Measurements from ENCODE around the gene GLP1R. TPM values are rescaled to one million over a fixed set of nuclear protein-coding genes. Genes with fewer than 3 reads are reported as not detected.

GLP1R gene
- total RNA-seq, 4 donors from 2014 or later, result not detected

DNA sequence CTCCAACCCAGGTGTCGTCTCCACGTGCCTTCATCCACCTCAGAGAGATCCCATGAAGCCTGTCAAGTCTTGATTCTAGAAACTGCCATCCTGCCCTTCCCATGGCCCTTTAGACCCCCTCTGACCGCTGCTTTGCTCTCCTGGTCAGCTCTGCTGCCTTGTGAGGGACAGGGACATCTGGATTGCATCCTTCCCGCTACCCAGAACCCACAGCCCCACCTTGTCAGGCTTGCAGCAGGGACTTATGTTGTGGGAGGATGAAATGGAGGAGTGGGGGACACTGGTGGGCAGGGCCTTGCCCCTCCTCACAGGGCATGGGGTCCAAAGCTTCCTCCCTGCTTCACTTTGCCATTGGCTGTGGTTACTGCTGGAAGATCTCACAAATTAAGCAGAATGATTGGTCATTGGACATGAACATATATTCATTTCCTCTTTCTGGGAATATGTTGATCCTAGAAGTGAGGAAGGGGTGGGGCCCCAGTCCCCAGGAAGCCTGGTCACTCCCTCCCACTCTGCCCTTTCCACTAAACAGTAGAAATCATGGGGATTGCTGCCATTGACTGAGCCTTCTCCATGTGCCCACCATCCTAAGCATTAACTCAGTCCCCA is 4.5 kb downstream of the GLP1R start:
- 93% methylated on average over 4 of the region's 4 CpGs for WGBS
- no peak for DNase-seq (ENCODE audit: extremely low spot score)
- H3K36me3 ChIP-seq, result no peaks in the 10 kb centered on the region
- no peak overlapping the region for H3K4me3 ChIP-seq
- H3K4me1 ChIP-seq, result peaks cover 4 to 13% (median 10%) of the 10 kb centered on the region in 4 donors
- no peak overlapping the region for H3K27ac ChIP-seq (replicated peaks in 1 of 4)
- TF ChIP-seq POLR2A (IDR thresholded peaks at IDR 0.05; ENCODE audit: low read depth) (no peak), POLR2AphosphoS5 (IDR thresholded peaks at IDR 0.05) (no peak), EP300 (IDR thresholded peaks at IDR 0.05) (no peak)
- TF ChIP-seq, protein P1, sequence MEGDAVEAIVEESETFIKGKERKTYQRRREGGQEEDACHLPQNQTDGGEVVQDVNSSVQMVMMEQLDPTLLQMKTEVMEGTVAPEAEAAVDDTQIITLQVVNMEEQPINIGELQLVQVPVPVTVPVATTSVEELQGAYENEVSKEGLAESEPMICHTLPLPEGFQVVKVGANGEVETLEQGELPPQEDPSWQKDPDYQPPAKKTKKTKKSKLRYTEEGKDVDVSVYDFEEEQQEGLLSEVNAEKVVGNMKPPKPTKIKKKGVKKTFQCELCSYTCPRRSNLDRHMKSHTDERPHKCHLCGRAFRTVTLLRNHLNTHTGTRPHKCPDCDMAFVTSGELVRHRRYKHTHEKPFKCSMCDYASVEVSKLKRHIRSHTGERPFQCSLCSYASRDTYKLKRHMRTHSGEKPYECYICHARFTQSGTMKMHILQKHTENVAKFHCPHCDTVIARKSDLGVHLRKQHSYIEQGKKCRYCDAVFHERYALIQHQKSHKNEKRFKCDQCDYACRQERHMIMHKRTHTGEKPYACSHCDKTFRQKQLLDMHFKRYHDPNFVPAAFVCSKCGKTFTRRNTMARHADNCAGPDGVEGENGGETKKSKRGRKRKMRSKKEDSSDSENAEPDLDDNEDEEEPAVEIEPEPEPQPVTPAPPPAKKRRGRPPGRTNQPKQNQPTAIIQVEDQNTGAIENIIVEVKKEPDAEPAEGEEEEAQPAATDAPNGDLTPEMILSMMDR (IDR thresholded peaks at IDR 0.05), result no peak
- peaks cover 4 to 53% (median 17%) of the 10 kb centered on the region in 4 donors for H3K27me3 ChIP-seq
- intact Hi-C loops (cut with DNase I), result no loop called here
- no peaks in the 10 kb centered on the region for H3K9me3 ChIP-seq

DNA sequence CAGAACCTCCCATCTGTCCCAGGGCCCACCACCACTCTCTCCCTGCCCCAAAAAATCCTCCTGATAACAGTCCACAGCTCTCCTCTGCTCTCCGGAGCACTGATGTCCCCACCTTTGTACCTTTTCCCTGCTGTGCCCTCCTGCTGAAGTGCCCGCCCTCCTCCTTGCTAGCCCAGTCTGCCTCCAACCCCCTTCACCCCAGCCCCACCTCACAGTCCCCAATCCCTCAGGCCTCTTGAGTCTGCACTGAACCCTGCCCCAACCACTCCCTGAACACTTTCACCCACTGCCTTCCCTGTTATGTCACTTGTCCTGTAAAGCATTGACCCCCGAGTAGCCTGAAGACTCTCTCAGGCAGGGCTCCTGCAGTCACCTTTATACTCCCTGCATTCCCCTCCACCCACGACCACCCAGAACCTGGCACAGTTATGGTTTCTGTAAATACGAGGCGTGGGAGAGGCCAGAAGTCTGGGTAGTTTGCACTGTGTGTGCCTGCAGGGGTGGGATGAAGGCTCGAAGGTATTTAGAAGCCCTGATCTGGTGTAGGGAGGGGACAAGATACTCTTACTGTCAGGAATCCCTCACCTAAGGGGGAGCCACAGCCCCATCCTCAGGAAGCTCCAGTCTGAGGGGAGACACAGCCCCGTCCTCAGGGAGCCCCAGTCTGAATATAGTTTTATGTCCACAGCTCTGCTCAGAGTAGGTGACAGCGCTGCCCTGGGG is 5.4 kb downstream of the GLP1R start:
- Histone ChIP-seq H3K27ac (replicated peaks in 1 of 4) (no peak overlapping the region), H3K9me3 (no peaks in the 10 kb centered on the region), H3K27me3 (peaks cover 0 to 52% (median 8%) of the 10 kb centered on the region in 4 donors), H3K36me3 (no peaks in the 10 kb centered on the region), H3K4me3 (no peak overlapping the region), H3K4me1 (peaks cover 0 to 4% (median 2%) of the 10 kb centered on the region in 4 donors)
- intact Hi-C loops (cut with DNase I), result no loop called here
- 83% methylated on average over 9 of the region's 9 CpGs for WGBS
- TF ChIP-seq, protein P1 (IDR thresholded peaks at IDR 0.05), result no peak
- TF ChIP-seq POLR2A (IDR thresholded peaks at IDR 0.05; ENCODE audit: low read depth), result no peak
- TF ChIP-seq POLR2AphosphoS5 (IDR thresholded peaks at IDR 0.05), result no peak
- no peak for TF ChIP-seq EP300 (IDR thresholded peaks at IDR 0.05)
- no peak for DNase-seq (ENCODE audit: extremely low spot score)

DNA sequence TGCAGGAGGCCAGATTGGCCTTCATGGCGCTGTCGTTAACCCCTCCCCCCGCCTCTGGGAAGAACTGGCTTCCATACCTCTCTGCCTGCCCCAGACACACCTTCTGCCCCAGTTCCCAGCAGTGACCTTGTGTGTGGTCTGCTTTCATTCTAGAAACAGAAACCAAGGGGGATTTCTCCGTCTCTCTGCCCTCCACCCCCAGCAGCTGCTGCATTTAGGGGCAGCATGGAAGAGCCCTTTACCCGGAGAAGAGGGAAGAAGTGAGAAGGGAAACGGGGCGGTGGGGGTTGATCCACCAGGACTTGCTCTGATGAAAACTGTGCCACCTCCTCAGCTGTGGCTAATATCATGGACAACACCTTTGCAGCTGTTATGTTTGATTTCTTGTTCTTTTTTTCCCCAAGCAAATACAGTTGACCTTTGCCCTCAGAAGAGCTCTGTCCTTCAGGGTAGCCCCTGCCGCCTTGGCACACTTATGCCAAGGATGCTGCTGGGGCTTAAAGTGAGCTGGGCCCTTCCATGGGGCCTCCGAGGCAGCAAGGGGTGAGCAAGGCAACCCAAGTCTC is 6.1 kb downstream of the GLP1R start:
- 87% methylated on average over 7 of the region's 9 CpGs for WGBS
- Histone ChIP-seq H3K27me3 (peaks cover 0 to 51% (median 2%) of the 10 kb centered on the region in 4 donors), H3K9me3 (no peaks in the 10 kb centered on the region), H3K36me3 (no peaks in the 10 kb centered on the region), H3K27ac (replicated peaks in 1 of 4) (no peak overlapping the region), H3K4me1 (no peaks in the 10 kb centered on the region), H3K4me3 (no peak overlapping the region)
- no peak for TF ChIP-seq POLR2AphosphoS5 (IDR thresholded peaks at IDR 0.05)
- no peak for TF ChIP-seq POLR2A (IDR thresholded peaks at IDR 0.05; ENCODE audit: low read depth)
- TF ChIP-seq, protein P1 (IDR thresholded peaks at IDR 0.05), result no peak
- no peak for TF ChIP-seq EP300 (IDR thresholded peaks at IDR 0.05)
- intact Hi-C loops (cut with DNase I), result no loop called here
- no peak for DNase-seq (ENCODE audit: extremely low spot score)

DNA sequence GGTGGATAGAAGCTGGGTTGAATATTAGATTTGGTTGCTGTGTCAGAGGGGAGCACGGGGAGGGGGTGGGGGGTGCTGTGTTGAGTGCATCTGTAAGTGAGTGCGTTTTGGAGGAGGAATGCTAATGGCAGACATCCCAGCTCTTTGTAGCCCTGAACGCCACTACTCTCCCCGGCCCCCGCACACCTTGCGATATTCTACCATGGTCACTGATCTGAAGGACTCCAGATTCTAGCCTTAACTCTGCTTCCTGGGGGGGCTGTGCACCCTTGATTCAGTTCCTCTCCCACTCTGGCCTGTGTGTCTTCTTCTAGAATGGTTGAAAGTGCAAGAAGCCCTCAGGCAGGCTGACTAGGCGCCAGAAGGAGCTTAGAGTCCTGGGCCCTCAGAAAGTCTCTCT is 7.1 kb downstream of the GLP1R start:
- Histone ChIP-seq H3K27me3 (peaks cover 0 to 50% (median 0%) of the 10 kb centered on the region in 4 donors), H3K4me3 (no peak overlapping the region), H3K4me1 (no peaks in the 10 kb centered on the region), H3K9me3 (no peaks in the 10 kb centered on the region), H3K27ac (replicated peaks in 1 of 4) (no peak overlapping the region), H3K36me3 (no peaks in the 10 kb centered on the region)
- intact Hi-C loops (cut with DNase I), result no loop called here
- no peak for DNase-seq (ENCODE audit: extremely low spot score)
- WGBS, result 76% methylated on average over 6 of the region's 7 CpGs
- TF ChIP-seq EP300 (IDR thresholded peaks at IDR 0.05) (no peak), POLR2AphosphoS5 (IDR thresholded peaks at IDR 0.05) (no peak), POLR2A (IDR thresholded peaks at IDR 0.05; ENCODE audit: low read depth) (no peak)
- TF ChIP-seq, protein P1 (IDR thresholded peaks at IDR 0.05), result no peak

Measured in esophagus muscularis mucosa (tissue), 4 donors.